ENCODE results near the gene TRMT2A.
"Not testable (repeated sequence)": the region's sequence is repeated elsewhere in the genome, so short reads cannot be mapped to it uniquely, and the experiment has no call there.

TRMT2A gene

GRCh38 chr22:20164863-20165262 lies 47.8 kb upstream of the TRMT2A start:
- Histone ChIP-seq H3K27ac (ENCODE audit: low read length) (no peak overlapping the region), H3K9me2 (replicated peaks; ENCODE audit: insufficient read depth, low read length) (no peaks in the 10 kb centered on the region), H3F3A (ENCODE audit: insufficient read depth, low read length) (no peaks in the 10 kb centered on the region), H3K9ac (ENCODE audit: low read length) (no peak overlapping the region), H3K9me3 (replicated peaks; ENCODE audit: insufficient read depth, low read length) (no peaks in the 10 kb centered on the region), H3K4me1 (ENCODE audit: low read length) (no peaks in the 10 kb centered on the region), H3K4me2 (ENCODE audit: low read depth, low read length) (no peak overlapping the region), H3K27me3 (replicated peaks; ENCODE audit: insufficient read depth, low read length) (peaks cover 64% of the 10 kb centered on the region), H2AFZ (ENCODE audit: low read length) (no peak overlapping the region), H3K79me2 (ENCODE audit: low read length) (no peaks in the 10 kb centered on the region), H3K4me3 (ENCODE audit: low read length) (no peak overlapping the region), H4K20me1 (ENCODE audit: insufficient read depth, low read length) (no peaks in the 10 kb centered on the region), H3K36me3 (replicated peaks; ENCODE audit: insufficient read depth, low read length) (no peaks in the 10 kb centered on the region)
- DNase-seq, result no peak
- TF ChIP-seq EZH2 (optimal IDR thresholded peaks at IDR 0.05; ENCODE audit: low read depth, low read length) (no peak), CTCF (IDR thresholded peaks at IDR 0.05; ENCODE audit: low read length) (no peak), EZH2phosphoT487 (IDR thresholded peaks at IDR 0.05; ENCODE audit: low read length) (no peak)

- Histone ChIP-seq H3K4me2 (ENCODE audit: low read depth, low read length) (no peak overlapping the region), H3K4me1 (ENCODE audit: low read length) (no peaks in the 10 kb centered on the region), H4K20me1 (ENCODE audit: insufficient read depth, low read length) (no peaks in the 10 kb centered on the region), H3K79me2 (ENCODE audit: low read length) (no peaks in the 10 kb centered on the region), H3K4me3 (ENCODE audit: low read length) (no peak overlapping the region), H3K27me3 (replicated peaks; ENCODE audit: insufficient read depth, low read length) (peaks cover 59% of the 10 kb centered on the region), H2AFZ (ENCODE audit: low read length) (no peak overlapping the region), H3K9me3 (replicated peaks; ENCODE audit: insufficient read depth, low read length) (no peaks in the 10 kb centered on the region), H3F3A (ENCODE audit: insufficient read depth, low read length) (no peaks in the 10 kb centered on the region), H3K9ac (ENCODE audit: low read length) (no peak overlapping the region), H3K9me2 (replicated peaks; ENCODE audit: insufficient read depth, low read length) (no peaks in the 10 kb centered on the region), H3K27ac (ENCODE audit: low read length) (no peak overlapping the region), H3K36me3 (replicated peaks; ENCODE audit: insufficient read depth, low read length) (no peaks in the 10 kb centered on the region)
- no peak for DNase-seq
- TF ChIP-seq EZH2 (optimal IDR thresholded peaks at IDR 0.05; ENCODE audit: low read depth, low read length) (no peak), CTCF (IDR thresholded peaks at IDR 0.05; ENCODE audit: low read length) (no peak), EZH2phosphoT487 (IDR thresholded peaks at IDR 0.05; ENCODE audit: low read length) (no peak)
Observed at GRCh38 chr22:20160041-20160440, 43.0 kb upstream of the TRMT2A start.

- H3K4me3 ChIP-seq (ENCODE audit: low read length); H3K9me2 ChIP-seq (replicated peaks; ENCODE audit: insufficient read depth, low read length); DNase-seq; H3K9ac ChIP-seq (ENCODE audit: low read length); H3K27ac ChIP-seq (ENCODE audit: low read length); H3K4me1 ChIP-seq (ENCODE audit: low read length); H3K36me3 ChIP-seq (replicated peaks; ENCODE audit: insufficient read depth, low read length); H3K79me2 ChIP-seq (ENCODE audit: low read length); H2AFZ ChIP-seq (ENCODE audit: low read length); H3K9me3 ChIP-seq (replicated peaks; ENCODE audit: insufficient read depth, low read length); H3F3A ChIP-seq (ENCODE audit: insufficient read depth, low read length); H3K4me2 ChIP-seq (ENCODE audit: low read depth, low read length); H4K20me1 ChIP-seq (ENCODE audit: insufficient read depth, low read length): not testable (repeated sequence)
- H3K27me3 ChIP-seq (replicated peaks; ENCODE audit: insufficient read depth, low read length), result peaks cover 61% of the 10 kb centered on the region
Observed at GRCh38 chr22:20159531-20159930, 42.5 kb upstream of the TRMT2A start.

- no peak overlapping the region for H2AFZ ChIP-seq (ENCODE audit: low read length)
- no peaks in the 10 kb centered on the region for H3K9me2 ChIP-seq (replicated peaks; ENCODE audit: insufficient read depth, low read length)
- H3K9ac ChIP-seq (ENCODE audit: low read length), result no peak overlapping the region
- H3K79me2 ChIP-seq (ENCODE audit: low read length), result no peaks in the 10 kb centered on the region
- no peaks in the 10 kb centered on the region for H3K4me1 ChIP-seq (ENCODE audit: low read length)
- no peaks in the 10 kb centered on the region for H3K9me3 ChIP-seq (replicated peaks; ENCODE audit: insufficient read depth, low read length)
- TF ChIP-seq EZH2phosphoT487 (IDR thresholded peaks at IDR 0.05; ENCODE audit: low read length) (no peak), EZH2 (optimal IDR thresholded peaks at IDR 0.05; ENCODE audit: low read depth, low read length) (no peak), CTCF (IDR thresholded peaks at IDR 0.05; ENCODE audit: low read length) (no peak)
- no peak overlapping the region for H3K27ac ChIP-seq (ENCODE audit: low read length)
- H3K4me2 ChIP-seq (ENCODE audit: low read depth, low read length), result no peak overlapping the region
- no peaks in the 10 kb centered on the region for H4K20me1 ChIP-seq (ENCODE audit: insufficient read depth, low read length)
- peaks cover 66% of the 10 kb centered on the region for H3K27me3 ChIP-seq (replicated peaks; ENCODE audit: insufficient read depth, low read length)
- H3F3A ChIP-seq (ENCODE audit: insufficient read depth, low read length), result no peaks in the 10 kb centered on the region
- DNase-seq, result no peak
- H3K4me3 ChIP-seq (ENCODE audit: low read length), result no peak overlapping the region
- H3K36me3 ChIP-seq (replicated peaks; ENCODE audit: insufficient read depth, low read length), result no peaks in the 10 kb centered on the region
Observed at GRCh38 chr22:20159076-20159475, 42.0 kb upstream of the TRMT2A start.
